H1 (cell line): Measurements from ENCODE around the gene STX8. TPM values are rescaled to one million over a fixed set of nuclear protein-coding genes. Genes with fewer than 3 reads are reported as not detected.

ENCODE experiments used
- BACH1 ChIP-seq: IDR thresholded peaks from 2 replicates; pipeline ENCODE4 v1.6.1; 2012; ENCODE audit warnings: low read length, improper control_type of control experiment
- EP300 ChIP-seq, 2 experiments: IDR thresholded peaks; 1 replicate in 1 of 2; 2 replicates in 1 of 2; pipeline ENCODE4 v1.6.1; 2011 to 2012; ENCODE audit warnings: low read depth in 2 of 2, low read length in 2 of 2, mild to moderate bottlenecking in 2 of 2, borderline replicate concordance in 1 of 2, inconsistent platforms in 1 of 2, moderate library complexity in 1 of 2
- FOSL1 ChIP-seq: IDR thresholded peaks from 2 replicates; pipeline ENCODE4 v1.6.1; 2011; ENCODE audit warnings: mild to moderate bottlenecking, low read depth, low read length, moderate library complexity; ENCODE audit not compliant: insufficient read depth
- GABPA ChIP-seq: IDR thresholded peaks from 2 replicates; pipeline ENCODE4 v1.6.1; 2011; ENCODE audit warnings: mild to moderate bottlenecking, low read length, moderate library complexity, borderline replicate concordance; ENCODE audit not compliant: insufficient read depth
- JUND ChIP-seq: IDR thresholded peaks from 2 replicates; pipeline ENCODE4 v1.6.1; 2011; ENCODE audit warnings: mild to moderate bottlenecking, improper control_type of control experiment, low read length
- MAFK ChIP-seq: IDR thresholded peaks from 2 replicates; pipeline ENCODE4 v1.6.1; 2012; ENCODE audit warnings: low read depth, mild to moderate bottlenecking, improper control_type of control experiment, low read length
- RBBP5 ChIP-seq: IDR thresholded peaks from 2 replicates; pipeline ENCODE4 v1.7.1; 2012; ENCODE audit warnings: low read depth, mild to moderate bottlenecking, inconsistent platforms, low read length, moderate library complexity, borderline replicate concordance
- SIN3A ChIP-seq, 2 experiments: IDR thresholded peaks in 1 of 2; conservative IDR thresholded peaks in 1 of 2; 2 replicates each; pipeline ENCODE4 v1.6.1; 2011 to 2012; ENCODE audit warnings: low read length in 2 of 2, improper control_type of control experiment in 1 of 2, low read depth in 1 of 2, mild to moderate bottlenecking in 1 of 2
- polyA plus RNA-seq, 7 experiments: library from polyadenylated mRNA; depleted of rRNA in 3 of 7; stranded (reverse) in 5 of 7; unstranded in 2 of 7; fragments of >200 nt in 5 of 7; fragments of 200-250 nt in 2 of 7; gene quantifications; 1 replicate in 5 of 7; 2 replicates in 1 of 7; 4 replicates in 1 of 7; pipeline versions ENCODE4 v1.2.1 to v1.2.3, GENCODE V29; 2011 to 2013; ENCODE audit warnings: missing spikeins in 2 of 7, mixed read lengths in 2 of 7
- total RNA-seq: library from RNA; stranded (reverse); fragmentation: NEBNext Ultra II Directional; extraction: Animal tissue kit (Norgen Biotek cat#: 25700); gene quantifications from 2 replicates; pipeline ENCODE4 v1.2.1, GENCODE V29; 2021
- TF ChIP-seq, protein P1 (sequence below): fragments of 300-600 bp; sonication (generic); IDR thresholded peaks from 2 replicates; pipeline ENCODE4 v1.7.1; 2012; ENCODE audit warnings: low read length, moderate library complexity, mild to moderate bottlenecking, inconsistent platforms; ENCODE audit not compliant: insufficient replicate concordance
- TF ChIP-seq, protein P2 (sequence below): IDR thresholded peaks from 2 replicates; pipeline ENCODE4 v1.6.1; 2012; ENCODE audit warnings: inconsistent platforms

STX8 gene
- total and polyA plus RNA-seq, 2 of the 8 experiments (the other 6 are each of a cell fraction or from before 2014, with no cell fraction given), result 22.8 to 42.5 TPM

DNA sequence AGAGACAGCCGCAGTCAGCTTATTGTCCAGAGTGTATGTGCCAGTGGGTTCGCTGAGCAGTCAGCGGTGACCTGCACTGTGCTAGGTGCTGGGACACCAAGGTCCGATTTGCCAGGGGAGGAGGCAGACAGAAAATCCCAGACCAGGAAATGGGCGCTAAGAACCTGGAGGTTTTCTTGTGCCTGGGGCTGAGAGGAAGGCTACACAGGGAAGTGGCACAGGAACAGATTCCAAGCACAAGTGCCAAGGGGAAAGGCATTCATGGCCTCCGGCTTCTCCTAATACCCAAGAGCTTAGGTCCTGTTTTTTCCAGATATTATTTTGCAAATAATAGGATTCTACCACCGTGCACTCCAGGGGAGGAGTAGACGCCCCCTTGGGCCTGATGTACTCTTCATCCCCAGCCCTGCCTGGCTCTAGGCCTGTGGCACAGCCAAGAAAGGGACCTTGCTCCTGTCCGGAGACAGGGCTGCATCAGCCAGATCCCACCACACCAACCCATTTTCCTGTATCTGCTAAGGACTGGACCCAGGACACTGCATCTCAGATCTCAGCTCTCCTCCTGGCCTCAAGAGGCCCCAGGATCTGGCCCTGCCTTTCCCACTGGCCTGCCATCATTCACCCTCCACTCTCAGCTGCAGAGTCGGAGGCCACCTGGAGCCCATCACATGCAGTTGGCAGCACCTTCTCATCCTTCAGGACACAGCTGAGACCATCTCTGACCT lies 367.1 kb downstream of the STX8 start (continued):
- TF ChIP-seq, protein P1, sequence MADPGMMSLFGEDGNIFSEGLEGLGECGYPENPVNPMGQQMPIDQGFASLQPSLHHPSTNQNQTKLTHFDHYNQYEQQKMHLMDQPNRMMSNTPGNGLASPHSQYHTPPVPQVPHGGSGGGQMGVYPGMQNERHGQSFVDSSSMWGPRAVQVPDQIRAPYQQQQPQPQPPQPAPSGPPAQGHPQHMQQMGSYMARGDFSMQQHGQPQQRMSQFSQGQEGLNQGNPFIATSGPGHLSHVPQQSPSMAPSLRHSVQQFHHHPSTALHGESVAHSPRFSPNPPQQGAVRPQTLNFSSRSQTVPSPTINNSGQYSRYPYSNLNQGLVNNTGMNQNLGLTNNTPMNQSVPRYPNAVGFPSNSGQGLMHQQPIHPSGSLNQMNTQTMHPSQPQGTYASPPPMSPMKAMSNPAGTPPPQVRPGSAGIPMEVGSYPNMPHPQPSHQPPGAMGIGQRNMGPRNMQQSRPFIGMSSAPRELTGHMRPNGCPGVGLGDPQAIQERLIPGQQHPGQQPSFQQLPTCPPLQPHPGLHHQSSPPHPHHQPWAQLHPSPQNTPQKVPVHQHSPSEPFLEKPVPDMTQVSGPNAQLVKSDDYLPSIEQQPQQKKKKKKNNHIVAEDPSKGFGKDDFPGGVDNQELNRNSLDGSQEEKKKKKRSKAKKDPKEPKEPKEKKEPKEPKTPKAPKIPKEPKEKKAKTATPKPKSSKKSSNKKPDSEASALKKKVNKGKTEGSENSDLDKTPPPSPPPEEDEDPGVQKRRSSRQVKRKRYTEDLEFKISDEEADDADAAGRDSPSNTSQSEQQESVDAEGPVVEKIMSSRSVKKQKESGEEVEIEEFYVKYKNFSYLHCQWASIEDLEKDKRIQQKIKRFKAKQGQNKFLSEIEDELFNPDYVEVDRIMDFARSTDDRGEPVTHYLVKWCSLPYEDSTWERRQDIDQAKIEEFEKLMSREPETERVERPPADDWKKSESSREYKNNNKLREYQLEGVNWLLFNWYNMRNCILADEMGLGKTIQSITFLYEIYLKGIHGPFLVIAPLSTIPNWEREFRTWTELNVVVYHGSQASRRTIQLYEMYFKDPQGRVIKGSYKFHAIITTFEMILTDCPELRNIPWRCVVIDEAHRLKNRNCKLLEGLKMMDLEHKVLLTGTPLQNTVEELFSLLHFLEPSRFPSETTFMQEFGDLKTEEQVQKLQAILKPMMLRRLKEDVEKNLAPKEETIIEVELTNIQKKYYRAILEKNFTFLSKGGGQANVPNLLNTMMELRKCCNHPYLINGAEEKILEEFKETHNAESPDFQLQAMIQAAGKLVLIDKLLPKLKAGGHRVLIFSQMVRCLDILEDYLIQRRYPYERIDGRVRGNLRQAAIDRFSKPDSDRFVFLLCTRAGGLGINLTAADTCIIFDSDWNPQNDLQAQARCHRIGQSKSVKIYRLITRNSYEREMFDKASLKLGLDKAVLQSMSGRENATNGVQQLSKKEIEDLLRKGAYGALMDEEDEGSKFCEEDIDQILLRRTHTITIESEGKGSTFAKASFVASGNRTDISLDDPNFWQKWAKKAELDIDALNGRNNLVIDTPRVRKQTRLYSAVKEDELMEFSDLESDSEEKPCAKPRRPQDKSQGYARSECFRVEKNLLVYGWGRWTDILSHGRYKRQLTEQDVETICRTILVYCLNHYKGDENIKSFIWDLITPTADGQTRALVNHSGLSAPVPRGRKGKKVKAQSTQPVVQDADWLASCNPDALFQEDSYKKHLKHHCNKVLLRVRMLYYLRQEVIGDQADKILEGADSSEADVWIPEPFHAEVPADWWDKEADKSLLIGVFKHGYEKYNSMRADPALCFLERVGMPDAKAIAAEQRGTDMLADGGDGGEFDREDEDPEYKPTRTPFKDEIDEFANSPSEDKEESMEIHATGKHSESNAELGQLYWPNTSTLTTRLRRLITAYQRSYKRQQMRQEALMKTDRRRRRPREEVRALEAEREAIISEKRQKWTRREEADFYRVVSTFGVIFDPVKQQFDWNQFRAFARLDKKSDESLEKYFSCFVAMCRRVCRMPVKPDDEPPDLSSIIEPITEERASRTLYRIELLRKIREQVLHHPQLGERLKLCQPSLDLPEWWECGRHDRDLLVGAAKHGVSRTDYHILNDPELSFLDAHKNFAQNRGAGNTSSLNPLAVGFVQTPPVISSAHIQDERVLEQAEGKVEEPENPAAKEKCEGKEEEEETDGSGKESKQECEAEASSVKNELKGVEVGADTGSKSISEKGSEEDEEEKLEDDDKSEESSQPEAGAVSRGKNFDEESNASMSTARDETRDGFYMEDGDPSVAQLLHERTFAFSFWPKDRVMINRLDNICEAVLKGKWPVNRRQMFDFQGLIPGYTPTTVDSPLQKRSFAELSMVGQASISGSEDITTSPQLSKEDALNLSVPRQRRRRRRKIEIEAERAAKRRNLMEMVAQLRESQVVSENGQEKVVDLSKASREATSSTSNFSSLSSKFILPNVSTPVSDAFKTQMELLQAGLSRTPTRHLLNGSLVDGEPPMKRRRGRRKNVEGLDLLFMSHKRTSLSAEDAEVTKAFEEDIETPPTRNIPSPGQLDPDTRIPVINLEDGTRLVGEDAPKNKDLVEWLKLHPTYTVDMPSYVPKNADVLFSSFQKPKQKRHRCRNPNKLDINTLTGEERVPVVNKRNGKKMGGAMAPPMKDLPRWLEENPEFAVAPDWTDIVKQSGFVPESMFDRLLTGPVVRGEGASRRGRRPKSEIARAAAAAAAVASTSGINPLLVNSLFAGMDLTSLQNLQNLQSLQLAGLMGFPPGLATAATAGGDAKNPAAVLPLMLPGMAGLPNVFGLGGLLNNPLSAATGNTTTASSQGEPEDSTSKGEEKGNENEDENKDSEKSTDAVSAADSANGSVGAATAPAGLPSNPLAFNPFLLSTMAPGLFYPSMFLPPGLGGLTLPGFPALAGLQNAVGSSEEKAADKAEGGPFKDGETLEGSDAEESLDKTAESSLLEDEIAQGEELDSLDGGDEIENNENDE, result no peak
- TF ChIP-seq JUND (no peak), BACH1 (no peak), RBBP5 (no peak), SIN3A (conservative IDR thresholded peaks at IDR 0.05 in 1 of 2, IDR thresholded peaks at IDR 0.05 in 1 of 2; ENCODE audit: low read depth in 1 of 2, low read length in 2 of 2) (no peak), EP300 (IDR thresholded peaks at IDR 0.05; ENCODE audit: borderline replicate concordance in 1 of 2, low read depth in 2 of 2, low read length in 2 of 2) (no peak), GABPA (no peak), MAFK (no peak), FOSL1 (no peak)
- TF ChIP-seq, protein P2, sequence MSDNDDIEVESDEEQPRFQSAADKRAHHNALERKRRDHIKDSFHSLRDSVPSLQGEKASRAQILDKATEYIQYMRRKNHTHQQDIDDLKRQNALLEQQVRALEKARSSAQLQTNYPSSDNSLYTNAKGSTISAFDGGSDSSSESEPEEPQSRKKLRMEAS, result no peak
